GM12892 (cell line): ENCODE data around the gene ZNF146.
A peak's percentile ranks its signal among the peaks of the same experiment; 100 is the strongest.
"Not testable (repeated sequence)": the region's sequence is repeated elsewhere in the genome, so short reads cannot be mapped to it uniquely, and the experiment has no call there.

Experiments
- DNase-seq: peaks from one replicate; pipeline ENCODE4 v3.0.0; 2011; ENCODE audit not compliant: insufficient read length
- FAIRE-seq: peaks from 2 replicates; lab custom pipeline; 2011; peaks lifted over from hg19 to GRCh38; lab: Jason Lieb, UNC
- POLR2A ChIP-seq: IDR thresholded peaks from 2 replicates; pipeline ENCODE4 v1.6.1; 2011; ENCODE audit warnings: low read depth, low read length, control low read depth
- POLR2AphosphoS5 ChIP-seq: IDR thresholded peaks from 2 replicates; pipeline ENCODE4 v1.6.1; 2011; ENCODE audit warnings: low read depth, low read length, control low read depth
- TAF1 ChIP-seq: IDR thresholded peaks from 2 replicates; pipeline ENCODE4 v1.6.1; 2011; ENCODE audit warnings: low read depth, mild to moderate bottlenecking, control low read depth, low read length, borderline replicate concordance

The ZNF146 gene

DNA sequence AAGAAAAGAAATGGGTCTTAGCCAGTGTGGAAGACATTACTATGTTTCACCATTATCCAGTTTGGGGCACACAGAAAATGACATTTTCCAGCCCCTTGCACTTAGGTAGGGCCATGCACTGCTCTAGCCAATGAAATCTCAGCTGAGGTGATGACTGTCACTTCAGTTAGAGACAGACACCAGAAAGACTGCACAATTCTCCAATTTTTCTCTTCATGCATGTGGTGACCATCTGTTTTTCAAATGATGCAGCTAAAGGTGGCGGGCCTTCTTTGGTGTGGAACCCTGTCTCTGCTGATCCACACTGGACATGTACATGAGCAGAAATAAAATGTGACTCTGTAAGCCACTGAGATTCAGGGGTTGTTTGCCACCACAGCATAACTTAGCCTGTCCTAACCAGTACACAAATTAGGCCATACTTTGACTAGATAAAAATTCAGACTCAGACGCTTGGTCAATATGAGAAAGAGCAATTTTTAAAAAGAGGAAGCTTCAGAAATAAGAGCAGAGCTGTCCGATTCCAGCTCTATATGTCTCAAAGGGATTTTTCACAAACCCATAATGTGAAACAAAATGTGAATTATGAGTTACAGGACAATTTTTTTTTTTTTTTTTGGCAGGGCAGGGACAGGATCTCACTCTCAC, 7.2 kb upstream of the ZNF146 start:
- DNase-seq, result peak; percentile 23
- FAIRE-seq, result peak; percentile 76
- no peak for TF ChIP-seq POLR2A
- no peak for TF ChIP-seq POLR2AphosphoS5
- no peak for TF ChIP-seq TAF1

DNA sequence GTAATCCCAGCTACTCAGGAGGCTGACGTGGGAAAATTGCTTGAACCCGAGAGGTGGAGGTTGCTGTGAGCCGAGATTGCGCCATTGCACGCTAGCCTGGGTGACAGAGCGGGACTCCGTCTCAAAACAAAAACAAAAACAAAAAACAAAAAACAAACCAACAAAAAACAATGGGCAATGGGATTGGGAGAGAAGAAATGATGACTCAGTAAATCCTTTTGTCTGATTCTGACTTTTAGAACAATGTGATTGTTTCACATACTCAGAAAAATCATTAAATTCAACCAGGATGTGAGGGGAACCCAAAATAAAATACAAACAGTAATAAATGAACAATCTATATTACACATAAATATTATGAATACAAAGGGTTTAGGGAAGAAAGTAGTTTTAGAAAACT, 5.5 kb upstream of the ZNF146 start:
- TF ChIP-seq POLR2A (no peak), POLR2AphosphoS5 (no peak), TAF1 (no peak)
- FAIRE-seq (no peak), DNase-seq (no peak)

DNA sequence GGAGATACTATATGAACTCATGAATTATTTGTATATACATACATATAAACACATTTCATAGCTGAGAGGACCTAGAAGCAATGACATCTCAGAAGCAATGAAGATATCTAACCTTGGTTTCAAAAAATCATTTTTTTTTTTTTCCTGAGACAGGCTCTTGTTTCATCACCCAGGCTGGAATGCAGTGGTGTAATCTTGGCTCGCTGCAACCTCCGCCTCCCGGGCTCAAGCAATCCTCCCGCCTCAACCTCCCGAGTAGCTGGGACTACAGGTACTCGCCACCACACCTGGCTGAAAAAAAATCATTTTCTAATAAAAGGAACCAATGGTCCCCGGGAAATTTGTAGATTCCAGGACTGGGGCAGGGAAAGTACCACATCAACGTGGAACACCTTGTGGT, 4.4 kb upstream of the ZNF146 start:
- DNase-seq (no peak), FAIRE-seq (no peak)
- TF ChIP-seq POLR2A (no peak), POLR2AphosphoS5 (no peak), TAF1 (no peak)

DNA sequence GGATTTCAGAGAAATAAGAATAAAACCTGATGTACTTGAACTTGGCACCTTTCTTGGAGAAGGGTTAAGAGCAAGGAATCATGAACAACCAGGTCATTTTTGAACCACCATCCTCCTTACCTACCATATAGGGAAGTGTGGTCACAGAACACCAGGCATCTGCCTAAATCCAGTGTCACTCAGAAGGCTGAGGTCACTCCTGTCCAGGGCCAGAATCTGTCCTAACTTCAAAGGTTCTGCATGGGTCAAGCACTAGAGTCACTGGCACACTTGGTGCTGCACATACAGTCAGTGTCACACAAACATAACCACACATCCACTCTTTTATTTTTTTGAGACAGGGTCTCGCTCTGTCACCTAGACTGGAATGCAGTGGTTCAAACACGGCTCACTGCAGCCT, 2.0 kb upstream of the ZNF146 start:
- DNase-seq (no peak), FAIRE-seq (no peak)
- TF ChIP-seq POLR2AphosphoS5 (no peak), TAF1 (no peak), POLR2A (no peak)

DNA sequence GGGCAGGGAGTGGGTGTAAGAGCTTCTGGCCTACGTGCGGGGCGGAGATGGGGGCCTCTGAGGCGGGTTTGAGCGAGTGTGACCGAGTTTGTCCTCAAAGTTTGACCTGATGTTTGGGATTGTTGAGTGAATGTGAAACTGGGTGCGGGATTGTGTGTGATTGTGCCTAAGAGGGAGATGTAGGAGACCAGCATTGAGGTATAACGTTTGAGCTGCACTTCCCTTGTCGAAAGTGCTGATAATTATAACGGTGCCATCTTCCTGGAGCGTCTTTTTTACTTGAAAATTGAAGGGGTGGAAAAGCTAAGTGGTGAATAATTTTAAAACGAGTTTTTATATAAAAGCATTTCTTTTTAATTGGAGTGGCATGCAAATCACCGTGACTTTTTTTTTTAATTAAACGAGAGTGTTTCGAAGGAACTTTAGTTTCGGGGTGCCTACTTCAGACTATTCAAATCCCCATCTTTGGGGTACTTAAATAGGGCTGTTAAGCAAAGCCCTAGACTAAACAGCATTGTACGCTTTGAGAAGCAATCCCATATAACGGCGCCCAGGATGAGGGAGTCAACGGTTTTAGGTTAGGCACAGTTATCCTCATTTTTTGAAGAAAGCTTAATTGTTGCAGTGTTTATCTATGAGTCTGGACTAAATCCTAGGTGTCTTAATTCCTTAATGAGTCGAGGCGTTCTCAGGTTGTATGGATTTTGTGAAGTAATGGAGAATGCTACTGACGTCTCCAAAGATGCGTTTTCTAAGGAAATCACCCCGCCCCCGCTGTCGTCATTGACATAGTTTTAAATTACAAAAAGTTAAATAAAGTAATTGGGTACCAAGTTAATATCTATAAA, 594 bp downstream of the ZNF146 start:
- no peak for TF ChIP-seq TAF1
- TF ChIP-seq POLR2AphosphoS5, result peak; percentile 65
- no peak; the same call in 1 of the 2 replicates for TF ChIP-seq POLR2A
- DNase-seq, result no peak
- FAIRE-seq, result no peak

DNA sequence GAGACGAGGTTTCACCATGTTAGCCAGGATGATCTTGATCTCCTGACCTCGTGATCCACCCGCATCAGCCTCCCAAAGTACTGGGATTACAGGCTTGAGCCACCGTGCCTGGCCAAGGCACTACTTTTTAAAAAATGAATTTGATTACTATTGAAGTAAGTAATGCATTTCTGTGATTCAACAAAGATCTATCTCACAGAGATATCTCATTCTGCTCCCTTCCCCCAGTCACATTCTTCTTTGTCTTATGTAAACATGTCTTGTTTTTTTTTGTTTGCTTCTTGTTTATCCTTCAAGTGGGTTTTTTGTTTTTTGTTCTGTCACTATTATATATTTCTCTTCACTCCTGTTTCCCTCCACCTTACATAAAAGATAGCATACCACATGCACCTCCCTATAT, 6.6 kb downstream of the ZNF146 start:
- no peak for TF ChIP-seq POLR2AphosphoS5
- no peak for TF ChIP-seq POLR2A
- no peak for TF ChIP-seq TAF1
- DNase-seq, result no peak
- no peak for FAIRE-seq

DNA sequence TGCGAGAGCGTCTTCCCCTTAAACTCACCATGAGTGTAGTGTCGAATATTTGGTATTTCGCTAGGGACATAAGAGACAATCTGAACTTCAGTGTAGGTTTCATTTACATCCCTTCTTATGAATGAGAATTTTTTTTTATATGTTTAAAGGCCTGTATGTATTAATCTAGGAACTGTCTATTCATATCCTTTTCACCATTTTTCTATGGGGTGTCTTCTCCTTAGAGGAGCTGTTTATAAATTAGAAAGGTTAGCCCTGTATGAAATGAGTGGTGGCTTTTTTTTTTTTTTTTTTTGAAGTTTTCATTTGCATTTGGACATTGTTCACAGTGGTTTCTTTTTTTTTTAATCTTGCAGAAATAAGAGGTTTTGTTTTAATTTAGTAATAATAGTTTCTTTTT, 7.6 kb downstream of the ZNF146 start:
- FAIRE-seq (no peak), DNase-seq (no peak)
- TF ChIP-seq POLR2AphosphoS5 (no peak), TAF1 (no peak), POLR2A (no peak)

DNA sequence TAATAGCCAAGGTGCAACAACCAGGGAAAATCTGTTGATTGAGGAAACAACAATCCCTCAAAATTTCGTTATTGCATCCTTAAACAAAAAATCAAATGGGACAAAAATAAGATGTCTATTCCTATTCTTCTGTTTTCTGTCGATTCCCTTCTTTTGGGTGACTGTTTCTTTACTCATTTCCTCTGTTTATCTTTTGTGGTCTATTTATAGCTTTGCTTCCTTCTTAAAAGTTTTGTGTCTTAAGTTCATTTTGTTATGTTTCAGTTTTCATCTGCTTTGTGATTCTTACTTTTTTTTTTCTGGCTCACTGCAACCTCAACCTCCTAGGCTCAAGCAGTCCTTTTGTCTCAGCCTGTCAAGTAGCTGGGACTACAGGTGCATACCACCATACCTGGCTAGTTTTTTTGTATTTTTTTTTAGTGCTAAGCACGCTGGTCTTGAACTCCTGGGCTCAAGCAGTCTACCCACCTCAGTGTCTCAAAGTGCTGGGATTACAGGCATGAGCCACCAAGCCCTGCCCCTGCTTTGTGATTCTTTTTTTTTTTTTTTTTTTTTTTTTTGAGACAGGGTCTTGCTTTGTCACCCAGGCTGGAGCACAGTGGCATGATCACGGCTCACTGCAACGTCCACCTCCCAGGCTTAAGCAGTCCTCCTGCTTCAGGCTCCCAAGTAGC, 10.4 kb downstream of the ZNF146 start:
- DNase-seq (no peak), FAIRE-seq (no peak)
- TF ChIP-seq POLR2AphosphoS5 (no peak), TAF1 (no peak), POLR2A (no peak)

DNA sequence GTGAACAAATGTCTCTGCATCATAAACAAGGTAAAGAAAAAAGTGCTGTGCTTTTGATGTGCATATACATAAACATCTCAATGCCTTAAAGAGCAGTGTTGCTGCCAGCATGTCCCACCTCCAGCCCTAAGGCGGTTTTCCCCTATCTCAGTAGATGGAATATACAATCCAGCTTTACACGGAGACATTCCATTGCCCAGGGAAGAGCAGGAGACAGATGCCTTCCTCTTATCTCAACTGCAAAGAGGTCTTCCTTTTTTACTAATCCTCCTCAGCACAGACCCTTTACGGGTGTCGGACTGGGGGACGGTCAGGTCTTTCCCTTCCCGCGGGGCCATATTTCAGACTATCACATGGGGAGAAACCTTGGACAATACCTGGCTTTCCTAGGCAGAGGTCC, 18.7 kb downstream of the ZNF146 start:
- FAIRE-seq, DNase-seq: not testable (repeated sequence)

DNA sequence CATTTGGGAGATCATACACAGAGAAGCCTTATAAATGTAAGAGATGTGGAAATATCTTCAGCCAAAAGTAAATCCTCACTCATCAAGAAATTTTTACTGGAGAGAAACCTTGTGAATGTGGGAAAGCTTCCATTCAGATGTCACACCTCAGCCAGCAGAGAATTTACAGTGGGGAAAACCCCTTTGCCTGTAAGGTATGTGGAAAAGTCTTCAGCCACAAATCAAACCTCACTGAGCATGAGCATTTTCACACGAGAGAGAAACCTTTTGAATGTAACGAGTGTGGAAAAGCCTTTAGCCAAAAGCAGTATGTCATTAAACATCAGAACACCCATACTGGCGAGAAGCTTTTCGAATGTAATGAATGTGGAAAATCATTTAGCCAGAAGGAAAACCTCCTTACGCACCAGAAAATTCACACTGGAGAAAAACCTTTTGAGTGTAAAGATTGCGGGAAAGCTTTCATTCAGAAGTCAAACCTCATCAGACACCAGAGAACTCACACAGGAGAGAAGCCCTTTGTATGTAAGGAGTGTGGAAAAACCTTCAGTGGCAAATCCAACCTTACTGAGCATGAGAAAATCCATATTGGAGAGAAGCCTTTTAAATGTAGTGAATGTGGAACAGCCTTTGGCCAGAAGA, 21.5 kb downstream of the ZNF146 start:
- TF ChIP-seq POLR2A (no peak), POLR2AphosphoS5 (no peak), TAF1 (no peak)
- DNase-seq (no peak), FAIRE-seq (no peak)

DNA sequence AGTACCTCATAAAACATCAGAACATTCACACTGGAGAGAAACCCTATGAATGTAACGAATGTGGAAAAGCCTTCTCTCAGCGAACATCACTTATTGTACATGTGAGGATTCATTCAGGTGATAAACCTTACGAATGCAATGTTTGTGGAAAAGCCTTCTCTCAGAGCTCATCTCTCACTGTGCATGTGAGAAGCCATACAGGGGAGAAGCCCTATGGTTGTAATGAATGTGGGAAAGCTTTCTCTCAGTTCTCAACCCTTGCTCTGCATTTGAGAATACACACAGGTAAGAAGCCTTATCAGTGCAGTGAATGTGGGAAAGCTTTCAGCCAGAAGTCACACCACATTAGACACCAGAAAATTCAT, 22.0 kb downstream of the ZNF146 start:
- TF ChIP-seq TAF1 (no peak), POLR2A (no peak), POLR2AphosphoS5 (no peak)
- FAIRE-seq (no peak), DNase-seq (no peak)
